ELR (cell line): Measurements from ENCODE around the gene MFN1.

Experiments used
- DNase-seq: peaks from one replicate; pipeline ENCODE4 v3.0.0-alpha.2; 2015; ENCODE audit warnings: low read depth

The MFN1 gene

GRCh38 chr3:179432021-179432420, 84.5 kb downstream of the MFN1 start:
- DNase-seq: no peak

- no peak for DNase-seq
These were observed 84.9 kb downstream of the MFN1 start for GRCh38 chr3:179432451-179432850.

- no peak for DNase-seq
These were observed 89.0 kb downstream of the MFN1 start for GRCh38 chr3:179436517-179436916.

GRCh38 chr3:179438841-179439240, 91.3 kb downstream of the MFN1 start:
- DNase-seq: no peak
